HG03066 (cell line): ENCODE results near the gene DISP2.

ENCODE experiments used
- ATAC-seq: cut with Tn5 transposase; IDR thresholded peaks from one replicate; pipeline ENCODE4 v1.9.1; 2021; ENCODE audit warnings: low read depth; ENCODE audit not compliant: unreplicated experiment

The DISP2 gene

DNA sequence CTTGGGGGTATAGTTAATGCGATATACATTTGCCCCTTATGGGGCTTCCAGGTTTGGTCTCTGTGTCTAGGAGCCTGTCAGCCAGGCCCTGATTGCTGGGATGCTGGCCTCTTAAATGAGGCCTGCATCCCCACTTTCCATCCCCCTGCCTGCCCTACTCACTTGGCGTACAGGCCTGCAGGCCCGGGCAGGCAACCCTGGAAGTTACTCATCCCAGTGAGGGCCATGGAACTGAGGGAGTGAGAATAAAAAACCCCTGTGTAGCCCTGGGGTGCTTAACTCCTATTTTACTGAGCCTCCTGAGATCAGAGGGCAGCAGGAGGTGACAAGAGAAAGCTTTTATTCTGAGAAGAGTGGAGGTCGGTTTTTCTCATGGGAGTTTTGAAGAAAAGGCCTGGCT is 2.0 kb downstream of the DISP2 start:
- no peak for ATAC-seq

DNA sequence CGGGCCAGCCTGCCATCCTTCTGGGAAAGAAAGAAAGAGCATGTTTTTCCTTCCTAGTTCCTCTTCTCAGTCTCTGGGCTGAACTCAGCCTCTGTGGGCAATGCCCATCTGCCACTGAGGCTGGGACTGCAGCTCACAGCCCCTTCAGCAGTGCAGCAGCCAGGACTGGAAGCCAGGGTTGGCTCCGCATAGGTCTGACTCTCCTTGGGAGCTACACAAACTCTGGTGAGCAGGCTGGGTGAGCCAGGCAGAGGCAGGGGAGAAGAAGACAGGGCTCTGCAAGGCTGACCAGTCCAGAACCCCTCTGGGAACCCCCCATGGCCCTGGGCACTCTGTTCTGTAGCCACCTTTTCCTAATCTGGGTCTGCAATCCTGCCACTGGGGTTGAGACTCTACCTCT is 3.6 kb downstream of the DISP2 start:
- no peak for ATAC-seq

DNA sequence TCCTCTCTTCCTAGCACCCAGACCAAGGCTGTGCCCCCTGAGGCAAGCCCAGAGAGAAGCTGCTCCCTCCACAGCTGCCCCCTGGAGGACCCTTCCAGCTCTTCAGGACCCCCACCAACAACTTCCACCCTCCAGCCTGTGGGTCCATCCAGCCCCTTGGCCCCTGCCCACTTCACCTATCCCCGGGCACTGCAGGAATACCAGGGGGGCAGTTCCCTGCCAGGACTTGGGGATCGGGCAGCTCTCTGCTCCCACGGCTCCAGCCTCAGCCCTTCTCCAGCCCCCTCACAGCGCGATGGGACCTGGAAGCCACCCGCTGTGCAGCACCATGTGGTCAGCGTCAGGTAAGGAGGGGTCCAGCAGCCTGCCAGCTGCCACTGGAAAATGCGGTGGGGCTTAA is 5.6 kb downstream of the DISP2 start:
- ATAC-seq = no peak

DNA sequence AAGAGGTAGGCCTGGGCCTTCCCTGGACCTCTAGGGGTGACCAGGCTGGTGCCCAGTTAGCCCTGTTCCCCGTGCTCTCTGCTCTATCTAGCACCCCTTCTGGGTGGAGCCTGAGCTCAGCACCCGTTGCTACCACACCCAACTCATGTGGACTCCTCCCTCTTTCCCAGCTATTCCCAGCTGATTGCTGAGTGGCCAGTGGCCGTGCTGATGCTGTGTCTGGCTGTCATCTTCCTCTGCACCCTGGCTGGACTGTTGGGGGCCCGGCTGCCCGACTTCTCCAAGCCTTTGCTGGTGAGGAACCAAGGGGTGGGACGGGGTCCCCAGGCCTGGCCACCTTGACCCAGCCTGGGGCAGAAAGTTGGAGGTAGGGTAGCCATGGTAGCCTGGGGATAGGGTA is 6.2 kb downstream of the DISP2 start:
- ATAC-seq = no peak

DNA sequence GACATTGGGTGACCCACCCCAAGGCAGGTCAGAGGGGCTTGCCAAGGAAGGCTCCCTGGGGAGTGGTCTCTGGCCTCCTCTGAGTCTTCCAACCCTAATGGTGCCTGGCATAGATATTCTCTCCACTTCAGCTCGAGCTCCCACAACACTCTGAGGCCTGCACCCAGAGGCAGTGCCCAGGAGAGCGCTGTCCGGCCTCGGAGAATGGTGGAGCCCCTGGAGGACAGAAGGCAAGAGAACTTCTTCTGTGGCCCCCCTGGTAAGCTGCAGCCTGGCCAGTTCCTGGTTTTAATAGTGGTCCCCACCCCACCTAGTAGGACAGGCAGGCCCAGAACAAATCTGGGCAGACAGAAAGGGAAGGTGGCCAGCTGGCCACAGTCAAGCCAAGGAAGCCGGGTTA is 7.0 kb downstream of the DISP2 start:
- ATAC-seq = no peak

DNA sequence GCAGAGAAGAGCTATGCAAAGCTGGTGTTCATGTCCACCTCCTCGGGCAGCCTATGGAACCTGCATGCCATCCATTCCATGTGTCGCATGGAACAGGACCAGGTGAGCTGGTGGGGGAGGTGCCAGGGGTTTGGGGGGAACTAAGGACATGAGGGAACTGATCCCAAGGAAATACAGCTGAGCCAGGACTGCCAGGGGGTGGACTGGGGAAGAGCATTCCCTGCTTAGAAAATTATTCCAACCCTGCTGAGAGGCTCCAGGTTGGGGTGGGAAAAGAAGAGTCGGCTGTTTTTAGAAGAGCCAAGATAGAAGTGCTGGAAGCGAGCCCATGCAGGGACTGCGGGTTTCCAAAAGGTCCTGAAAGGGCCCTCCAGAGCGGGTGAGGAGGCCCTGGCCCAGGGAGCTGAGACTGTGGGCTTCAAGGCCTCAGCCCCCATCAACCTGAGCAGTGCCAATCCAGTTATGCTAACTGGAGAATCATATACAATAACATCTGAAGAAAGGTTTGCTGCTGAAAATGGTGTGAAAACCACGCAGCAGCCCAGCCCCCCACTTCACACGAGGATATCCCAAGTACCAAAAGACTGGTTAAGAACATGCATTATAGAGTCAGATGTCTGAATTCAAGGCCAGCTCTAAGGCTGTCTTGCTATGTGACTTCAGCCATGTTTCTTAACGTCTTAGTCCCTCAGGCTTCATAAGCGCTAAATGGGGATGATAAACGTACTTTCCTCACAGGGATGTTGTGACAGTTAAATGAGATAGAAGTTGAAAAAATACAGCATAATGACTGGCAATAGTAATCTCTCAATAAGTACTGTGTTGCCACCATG is 7.8 kb downstream of the DISP2 start:
- no peak for ATAC-seq

DNA sequence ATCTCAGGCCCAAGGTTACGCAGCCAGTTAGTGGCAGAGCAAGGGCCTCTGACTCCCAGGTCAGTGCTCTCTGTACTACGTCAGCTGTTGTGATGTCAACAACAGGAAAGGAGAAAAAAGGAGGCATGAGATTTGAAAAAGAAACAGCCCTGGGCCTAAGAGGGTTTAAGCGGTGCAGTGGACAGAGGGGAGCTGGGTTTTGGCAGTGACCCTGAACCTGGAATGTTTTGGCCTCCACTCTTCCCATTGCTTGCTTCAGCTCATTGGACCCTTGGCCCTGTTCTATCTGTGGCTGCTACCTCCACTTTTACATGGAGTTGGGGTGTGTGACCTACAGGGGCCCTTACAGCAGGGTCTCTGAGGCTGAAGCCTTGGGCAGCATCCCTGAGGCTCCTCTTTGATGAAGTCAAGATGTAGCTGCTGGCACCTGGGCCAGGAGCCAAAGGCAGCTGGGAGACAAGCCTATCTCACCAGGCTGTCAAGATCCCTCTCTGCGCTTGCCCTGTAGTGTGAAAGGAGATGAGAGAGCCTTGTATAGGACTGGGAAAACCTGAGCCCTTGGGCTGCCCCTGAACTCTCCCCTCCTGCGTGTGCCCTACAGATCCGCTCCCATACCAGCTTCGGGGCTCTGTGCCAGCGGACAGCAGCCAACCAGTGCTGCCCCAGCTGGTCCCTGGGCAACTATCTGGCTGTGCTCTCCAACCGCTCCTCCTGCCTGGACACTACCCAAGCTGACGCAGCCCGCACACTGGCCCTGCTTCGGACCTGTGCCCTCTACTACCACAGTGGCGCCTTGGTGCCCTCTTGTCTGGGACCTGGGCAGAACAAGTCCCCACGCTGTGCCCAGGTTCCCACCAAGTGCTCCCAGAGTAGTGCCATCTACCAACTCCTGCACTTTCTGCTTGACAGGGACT is 8.7 kb downstream of the DISP2 start:
- no peak for ATAC-seq

DNA sequence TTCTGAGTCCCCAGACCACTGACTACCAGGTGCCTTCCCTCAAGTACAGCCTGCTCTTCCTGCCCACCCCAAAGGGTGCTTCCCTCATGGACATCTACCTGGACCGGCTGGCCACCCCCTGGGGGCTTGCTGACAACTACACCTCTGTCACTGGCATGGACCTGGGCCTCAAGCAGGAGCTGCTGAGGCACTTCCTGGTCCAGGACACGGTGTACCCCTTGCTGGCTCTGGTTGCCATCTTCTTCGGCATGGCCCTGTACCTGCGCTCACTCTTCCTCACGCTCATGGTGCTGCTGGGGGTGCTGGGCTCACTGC is 9.3 kb downstream of the DISP2 start:
- ATAC-seq = no peak

DNA sequence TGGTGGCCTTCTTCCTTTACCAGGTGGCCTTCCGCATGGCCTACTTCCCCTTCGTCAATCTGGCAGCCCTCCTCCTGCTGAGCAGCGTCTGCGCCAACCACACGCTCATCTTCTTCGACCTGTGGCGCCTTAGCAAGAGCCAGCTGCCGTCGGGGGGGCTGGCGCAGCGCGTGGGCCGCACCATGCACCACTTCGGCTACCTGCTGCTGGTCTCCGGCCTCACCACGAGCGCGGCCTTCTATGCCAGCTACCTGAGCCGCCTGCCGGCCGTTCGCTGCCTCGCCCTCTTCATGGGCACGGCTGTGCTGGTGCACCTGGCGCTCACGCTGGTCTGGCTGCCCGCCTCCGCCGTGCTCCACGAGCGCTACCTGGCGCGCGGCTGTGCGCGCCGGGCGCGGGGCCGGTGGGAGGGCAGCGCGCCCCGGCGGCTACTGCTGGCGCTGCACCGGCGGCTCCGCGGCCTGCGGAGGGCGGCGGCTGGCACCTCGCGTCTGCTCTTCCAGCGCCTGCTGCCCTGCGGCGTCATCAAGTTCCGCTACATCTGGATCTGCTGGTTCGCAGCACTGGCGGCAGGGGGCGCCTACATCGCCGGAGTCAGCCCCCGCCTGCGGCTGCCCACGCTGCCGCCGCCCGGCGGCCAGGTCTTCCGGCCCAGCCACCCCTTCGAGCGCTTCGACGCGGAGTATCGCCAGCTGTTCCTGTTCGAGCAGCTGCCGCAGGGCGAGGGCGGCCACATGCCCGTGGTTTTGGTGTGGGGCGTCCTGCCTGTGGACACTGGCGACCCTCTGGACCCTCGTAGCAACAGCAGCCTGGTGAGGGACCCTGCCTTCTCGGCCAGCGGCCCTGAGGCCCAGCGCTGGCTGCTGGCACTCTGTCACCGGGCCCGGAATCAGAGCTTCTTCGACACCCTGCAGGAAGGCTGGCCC is 9.9 kb downstream of the DISP2 start:
- peak; percentile 75 for ATAC-seq

DNA sequence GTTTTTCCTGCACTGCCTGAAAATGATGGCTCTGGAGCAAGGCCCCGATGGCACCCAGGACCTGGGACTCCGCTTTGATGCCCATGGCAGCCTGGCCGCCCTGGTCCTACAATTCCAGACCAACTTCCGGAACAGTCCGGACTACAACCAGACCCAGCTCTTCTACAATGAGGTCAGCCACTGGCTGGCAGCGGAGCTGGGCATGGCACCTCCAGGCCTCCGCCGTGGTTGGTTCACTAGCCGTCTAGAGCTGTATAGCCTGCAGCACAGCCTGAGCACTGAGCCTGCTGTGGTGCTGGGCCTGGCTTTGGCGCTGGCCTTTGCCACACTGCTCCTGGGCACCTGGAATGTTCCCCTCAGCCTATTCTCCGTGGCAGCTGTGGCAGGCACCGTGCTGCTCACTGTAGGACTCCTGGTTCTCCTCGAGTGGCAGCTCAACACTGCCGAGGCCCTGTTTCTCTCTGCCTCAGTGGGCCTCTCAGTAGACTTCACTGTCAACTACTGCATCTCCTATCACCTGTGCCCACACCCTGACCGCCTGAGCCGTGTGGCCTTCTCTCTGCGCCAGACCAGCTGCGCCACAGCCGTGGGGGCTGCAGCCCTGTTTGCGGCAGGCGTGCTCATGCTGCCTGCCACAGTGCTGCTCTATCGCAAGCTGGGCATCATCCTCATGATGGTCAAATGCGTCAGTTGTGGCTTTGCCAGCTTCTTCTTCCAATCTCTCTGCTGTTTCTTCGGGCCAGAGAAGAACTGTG is 10.9 kb downstream of the DISP2 start:
- no peak for ATAC-seq

DNA sequence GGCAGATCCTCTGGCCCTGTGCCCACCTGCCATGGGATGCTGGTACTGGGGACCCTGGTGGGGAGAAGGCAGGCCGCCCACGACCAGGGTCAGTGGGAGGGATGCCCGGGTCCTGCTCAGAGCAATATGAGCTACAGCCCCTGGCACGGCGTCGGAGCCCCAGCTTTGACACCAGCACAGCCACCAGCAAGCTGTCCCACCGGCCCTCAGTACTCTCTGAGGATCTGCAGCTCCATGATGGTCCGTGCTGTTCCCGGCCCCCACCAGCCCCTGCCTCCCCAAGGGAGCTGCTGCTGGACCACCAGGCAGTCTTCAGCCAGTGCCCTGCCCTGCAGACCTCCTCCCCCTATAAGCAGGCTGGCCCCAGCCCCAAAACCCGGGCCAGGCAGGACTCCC is 11.5 kb downstream of the DISP2 start:
- no peak for ATAC-seq

DNA sequence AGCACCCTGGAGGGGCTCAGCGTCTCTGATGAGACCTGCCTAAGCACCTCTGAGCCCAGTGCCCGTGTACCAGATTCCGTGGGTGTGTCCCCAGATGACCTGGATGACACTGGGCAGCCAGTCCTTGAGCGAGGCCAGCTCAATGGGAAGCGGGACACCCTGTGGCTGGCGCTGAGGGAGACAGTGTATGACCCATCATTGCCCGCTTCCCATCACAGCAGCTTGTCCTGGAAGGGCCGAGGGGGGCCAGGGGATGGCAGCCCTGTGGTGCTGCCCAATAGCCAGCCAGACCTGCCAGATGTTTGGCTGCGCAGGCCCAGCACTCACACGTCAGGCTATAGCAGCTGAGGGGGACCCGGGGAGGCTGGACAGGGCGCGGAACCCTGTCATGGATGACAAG is 12.0 kb downstream of the DISP2 start:
- no peak for ATAC-seq

DNA sequence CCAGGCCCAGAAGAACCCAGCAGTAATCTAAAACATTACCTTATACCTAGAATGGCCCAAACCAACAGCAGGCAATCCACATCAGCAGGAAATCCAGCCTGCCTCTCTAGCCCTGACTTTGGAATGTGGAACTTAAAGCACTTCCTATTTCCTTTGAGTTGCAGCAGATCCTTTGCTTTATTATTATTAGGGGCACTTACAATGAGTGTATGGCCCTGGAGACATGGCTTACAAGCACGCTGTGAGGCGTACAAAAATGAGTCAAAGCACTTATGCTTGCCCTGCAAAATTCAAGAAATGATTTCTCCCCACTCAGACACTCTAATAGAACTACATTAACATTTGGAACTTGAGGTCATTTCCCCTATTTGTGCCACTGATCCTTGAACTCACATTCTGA is 15.0 kb downstream of the DISP2 start:
- no peak for ATAC-seq

DNA sequence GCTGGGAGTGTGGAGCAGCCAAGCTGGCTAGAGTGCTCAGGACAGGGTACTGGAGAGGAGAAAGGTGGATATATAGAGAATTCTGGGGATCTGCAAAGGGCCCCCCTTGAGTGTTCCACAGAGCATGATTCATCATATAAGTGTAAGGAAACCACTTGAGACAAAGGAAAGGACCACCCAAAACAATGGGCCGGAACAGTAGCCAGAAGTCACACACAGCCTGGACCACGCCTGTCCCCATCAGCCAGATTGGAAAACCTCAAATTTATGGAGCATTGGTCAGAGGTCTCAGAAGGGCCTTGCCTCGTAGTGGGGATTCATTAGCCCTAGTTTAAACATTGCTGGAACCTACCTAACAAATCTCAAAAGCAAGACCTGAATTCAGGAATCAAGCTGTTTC is 19.6 kb downstream of the DISP2 start:
- ATAC-seq = no peak

DNA sequence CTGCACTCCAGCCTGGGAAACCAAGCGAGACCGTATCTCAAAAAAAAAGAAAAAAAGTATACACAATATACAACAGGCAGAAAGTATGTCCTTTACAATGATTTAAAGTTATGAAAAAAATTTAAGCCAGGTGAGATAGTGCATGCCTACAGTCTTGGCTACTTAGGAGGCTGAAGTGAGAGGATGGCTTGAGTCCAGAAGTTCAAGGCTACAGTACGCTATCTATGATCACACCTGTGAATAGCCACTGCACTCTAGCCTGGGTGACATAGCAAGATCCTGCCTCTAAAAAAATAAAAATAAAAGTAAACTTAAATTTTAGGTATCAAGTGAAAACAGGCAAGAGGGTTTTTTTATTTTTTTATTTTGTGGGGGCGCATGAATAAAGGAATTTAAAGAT is 21.4 kb downstream of the DISP2 start:
- no peak for ATAC-seq

DNA sequence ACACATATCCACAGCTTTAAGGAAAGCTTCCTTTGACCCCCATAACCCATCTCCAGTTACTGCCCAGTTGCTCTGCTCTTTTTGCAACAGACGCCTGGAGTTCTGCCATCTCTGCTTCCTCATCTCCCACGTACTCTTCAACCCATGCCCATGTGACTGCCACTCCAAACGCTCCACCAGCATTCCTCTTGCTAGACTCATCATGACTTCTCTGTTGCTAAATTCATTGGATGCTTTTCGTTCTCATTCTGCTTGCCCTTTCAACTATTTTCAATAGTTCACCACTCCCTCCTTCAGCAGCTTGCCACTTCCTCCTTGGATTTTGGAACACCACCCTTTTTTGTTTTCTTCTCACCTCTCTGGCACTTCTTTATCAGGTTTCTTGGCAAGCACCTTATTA is 21.8 kb downstream of the DISP2 start:
- no peak for ATAC-seq

DNA sequence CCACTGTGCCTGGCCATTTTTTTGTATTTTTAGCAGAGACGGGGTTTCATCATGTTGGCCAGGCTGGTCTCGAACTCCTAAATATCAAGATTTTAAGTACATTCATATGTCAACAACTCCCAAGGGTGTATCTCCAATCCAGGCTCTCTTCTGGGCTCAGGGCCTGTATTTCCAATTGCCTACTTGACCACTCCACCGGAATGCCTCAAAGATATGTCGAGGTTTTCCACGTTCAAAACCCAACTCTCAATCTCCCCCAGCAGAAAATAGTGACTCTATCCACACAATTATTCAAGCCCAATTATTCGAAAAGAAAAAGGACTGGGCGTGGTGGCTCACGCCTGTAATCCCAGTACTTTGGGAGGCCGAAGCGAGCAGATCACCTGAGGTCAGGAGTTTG is 22.6 kb downstream of the DISP2 start:
- ATAC-seq = no peak

DNA sequence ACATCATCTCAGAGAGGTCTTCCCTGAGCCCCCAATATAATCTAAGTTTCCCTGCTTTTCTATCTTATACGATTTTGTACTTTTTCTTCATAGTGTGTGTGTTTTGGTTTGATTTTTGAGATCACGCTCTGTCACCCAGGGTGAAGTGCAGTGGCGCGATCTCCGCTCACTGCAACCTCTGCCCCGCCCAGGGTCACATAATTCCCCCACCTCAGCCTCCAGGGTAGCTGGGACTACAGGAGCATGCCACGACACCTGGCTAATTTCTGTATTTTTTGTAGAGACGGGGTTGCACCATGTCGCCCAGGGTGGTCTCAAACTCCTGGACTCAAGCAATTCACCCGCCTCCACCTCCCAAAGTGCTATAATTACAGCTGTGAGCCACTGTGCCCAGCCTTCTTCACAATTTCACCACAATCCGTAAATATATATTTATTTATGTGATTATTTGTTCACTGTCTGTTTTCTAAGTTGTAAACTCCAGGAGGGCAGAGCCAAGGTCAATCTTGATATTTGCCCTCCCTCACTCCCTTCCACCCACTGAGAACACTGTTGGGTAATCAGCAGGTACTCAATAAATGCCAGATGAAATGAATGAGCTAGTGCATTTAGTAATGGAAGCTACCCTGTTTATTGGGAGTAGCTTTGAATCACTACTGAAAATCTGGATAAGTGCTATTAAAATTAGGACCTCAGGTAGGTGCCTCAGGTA is 24.0 kb downstream of the DISP2 start:
- no peak for ATAC-seq

DNA sequence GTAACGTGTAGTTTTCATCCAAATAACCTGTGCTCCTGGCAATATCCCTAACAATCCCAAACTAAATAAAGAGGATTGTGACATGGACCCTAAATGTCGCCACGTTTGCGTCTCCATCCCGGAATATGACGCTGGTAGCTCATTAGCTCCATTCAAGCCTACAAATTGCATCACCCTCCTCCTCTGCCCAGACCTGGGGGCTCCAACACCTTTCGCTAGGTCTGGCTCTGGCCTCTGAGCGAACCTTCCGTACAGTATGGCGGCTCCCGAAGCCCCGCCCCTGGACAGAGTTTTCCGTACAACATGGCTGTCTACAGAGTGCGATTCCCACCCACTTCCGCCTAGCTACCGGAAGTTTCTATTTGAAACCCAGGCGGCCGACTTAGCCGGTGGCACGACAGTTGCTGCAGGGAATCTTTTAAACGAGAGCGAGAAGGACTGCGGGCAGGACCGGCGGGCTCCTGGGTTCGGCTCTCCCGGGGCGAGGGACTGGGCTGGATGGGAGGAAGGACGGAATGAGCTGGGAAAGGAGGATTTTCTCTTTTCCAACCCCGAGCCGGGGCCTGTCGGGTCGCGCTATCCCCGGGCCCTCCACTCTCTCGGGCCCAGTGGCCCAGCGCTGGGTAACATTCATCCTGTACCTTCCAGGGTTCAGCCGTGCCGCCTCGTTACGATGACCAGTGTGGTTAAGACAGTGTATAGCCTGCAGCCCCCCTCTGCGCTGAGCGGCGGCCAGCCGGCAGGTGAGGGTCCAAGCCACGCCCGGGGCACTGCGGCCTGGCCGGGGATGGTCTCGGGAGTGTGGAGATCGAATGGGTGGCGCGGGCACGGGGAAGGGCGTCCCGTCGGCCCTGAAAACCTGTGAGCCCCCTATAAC is 24.8 kb downstream of the DISP2 start, which contains the start of gene KNSTRN:
TSS of gene KNSTRN (plus strand) at position 142 of the 877 bp plus-strand sequence. CDS start at position 257, 115 bp downstream.
- ATAC-seq = peak; percentile 95
